Activated naive CD4-positive, alpha-beta T cell treated with anti-CD3 and anti-CD28 coated beads, Interleukin-2, amount 50 U/mL, for 24 hours (primary cell): ENCODE measurements around the gene MEX3C.

Experiments used
- H3K27ac Mint-ChIP-seq: one replicate; pipeline ENCODE4 v1.8.0; 2021; ENCODE audit warnings: mild to moderate bottlenecking, mixed read lengths
- H3K27me3 Mint-ChIP-seq: one replicate; pipeline ENCODE4 v1.8.0; 2021; ENCODE audit warnings: mixed read lengths
- H3K36me3 Mint-ChIP-seq: one replicate; pipeline ENCODE4 v1.8.0; 2021; ENCODE audit warnings: mixed read lengths
- H3K4me1 Mint-ChIP-seq: one replicate; pipeline ENCODE4 v1.8.0; 2021; ENCODE audit warnings: mixed read lengths
- H3K4me3 Mint-ChIP-seq: one replicate; pipeline ENCODE4 v1.8.0; 2021; ENCODE audit warnings: mild to moderate bottlenecking, mixed read lengths
- H3K9me3 Mint-ChIP-seq: one replicate; pipeline ENCODE4 v1.8.0; 2021; ENCODE audit warnings: mixed read lengths

Gene MEX3C

DNA sequence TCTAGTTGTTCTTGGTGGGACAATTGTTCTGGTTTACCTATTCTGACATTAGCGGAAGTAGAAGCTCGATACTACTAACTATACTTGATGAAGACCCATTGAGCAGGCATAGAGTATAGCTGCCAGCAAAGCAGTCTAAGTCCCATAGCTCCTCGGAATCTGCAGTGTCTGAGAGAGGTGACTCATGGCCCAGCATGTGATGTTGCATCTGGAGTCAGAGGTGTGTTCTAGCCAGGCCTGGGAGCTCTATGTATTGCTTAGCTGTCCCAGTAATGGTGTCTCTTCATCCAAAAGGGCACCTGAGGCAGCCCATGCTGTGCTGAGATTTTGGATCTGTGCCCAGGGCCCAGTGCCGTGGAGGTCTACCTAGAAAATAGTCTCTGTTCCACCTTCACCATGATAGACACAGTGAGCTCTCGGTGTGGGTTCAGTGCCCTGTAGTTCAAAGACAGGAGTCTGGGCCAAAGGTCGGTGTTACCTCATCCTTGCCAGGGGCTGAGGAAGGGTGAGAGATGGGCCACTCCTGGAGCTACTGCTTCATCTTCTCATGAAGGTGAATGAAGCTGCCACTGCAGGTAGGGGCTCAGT is 47.3 kb downstream of the MEX3C start:
- Mint-ChIP-seq H3K27me3 (no peaks in the 10 kb centered on the region), H3K36me3 (no peaks in the 10 kb centered on the region), H3K9me3 (no peaks in the 10 kb centered on the region), H3K4me1 (peaks cover 52% of the 10 kb centered on the region), H3K4me3 (no peak overlapping the region), H3K27ac (peak overlapping the region; percentile 80)

- Mint-ChIP-seq H3K36me3 (no peaks in the 10 kb centered on the region), H3K9me3 (no peaks in the 10 kb centered on the region), H3K27me3 (no peaks in the 10 kb centered on the region), H3K27ac (peak overlapping the region; percentile 80), H3K4me1 (peaks cover 47% of the 10 kb centered on the region), H3K4me3 (no peak overlapping the region)
Observed at GRCh38 chr18:51149670-51150069, 47.8 kb downstream of the MEX3C start.

GRCh38 chr18:51146909-51147308 is 50.6 kb downstream of the MEX3C start:
- Mint-ChIP-seq H3K27ac (no peak overlapping the region), H3K36me3 (no peaks in the 10 kb centered on the region), H3K4me1 (peaks cover 21% of the 10 kb centered on the region), H3K27me3 (no peaks in the 10 kb centered on the region), H3K9me3 (no peaks in the 10 kb centered on the region), H3K4me3 (no peak overlapping the region)

GRCh38 chr18:51138936-51139335 is 58.5 kb downstream of the MEX3C start:
- no peaks in the 10 kb centered on the region for H3K27me3 Mint-ChIP-seq
- H3K9me3 Mint-ChIP-seq, result no peaks in the 10 kb centered on the region
- H3K4me3 Mint-ChIP-seq, result no peak overlapping the region
- H3K27ac Mint-ChIP-seq, result no peak overlapping the region
- H3K4me1 Mint-ChIP-seq, result peaks cover 10% of the 10 kb centered on the region
- H3K36me3 Mint-ChIP-seq, result no peaks in the 10 kb centered on the region

DNA sequence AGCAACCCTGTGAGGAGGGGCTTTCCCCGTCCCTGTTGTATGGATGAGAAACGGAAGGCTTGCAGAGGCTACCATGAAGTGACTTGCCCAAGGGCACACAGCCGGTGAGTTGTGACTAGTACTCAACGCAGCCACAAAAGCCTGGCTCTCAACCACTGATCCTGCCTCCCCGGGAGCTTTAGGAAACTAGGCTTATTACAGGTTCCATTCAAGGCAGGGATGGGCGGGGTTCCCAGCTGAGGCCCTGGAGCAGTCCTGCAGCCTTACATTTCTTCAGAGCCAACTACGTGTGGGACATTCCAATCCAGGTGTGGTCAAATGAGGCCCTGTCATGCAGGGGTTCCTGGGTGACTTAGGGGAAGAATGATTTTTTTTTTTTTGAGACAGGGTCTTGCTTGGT is 59.6 kb downstream of the MEX3C start:
- no peak overlapping the region for H3K27ac Mint-ChIP-seq
- H3K36me3 Mint-ChIP-seq, result no peaks in the 10 kb centered on the region
- no peak overlapping the region for H3K4me3 Mint-ChIP-seq
- H3K27me3 Mint-ChIP-seq, result no peaks in the 10 kb centered on the region
- no peaks in the 10 kb centered on the region for H3K9me3 Mint-ChIP-seq
- peaks cover 10% of the 10 kb centered on the region for H3K4me1 Mint-ChIP-seq

DNA sequence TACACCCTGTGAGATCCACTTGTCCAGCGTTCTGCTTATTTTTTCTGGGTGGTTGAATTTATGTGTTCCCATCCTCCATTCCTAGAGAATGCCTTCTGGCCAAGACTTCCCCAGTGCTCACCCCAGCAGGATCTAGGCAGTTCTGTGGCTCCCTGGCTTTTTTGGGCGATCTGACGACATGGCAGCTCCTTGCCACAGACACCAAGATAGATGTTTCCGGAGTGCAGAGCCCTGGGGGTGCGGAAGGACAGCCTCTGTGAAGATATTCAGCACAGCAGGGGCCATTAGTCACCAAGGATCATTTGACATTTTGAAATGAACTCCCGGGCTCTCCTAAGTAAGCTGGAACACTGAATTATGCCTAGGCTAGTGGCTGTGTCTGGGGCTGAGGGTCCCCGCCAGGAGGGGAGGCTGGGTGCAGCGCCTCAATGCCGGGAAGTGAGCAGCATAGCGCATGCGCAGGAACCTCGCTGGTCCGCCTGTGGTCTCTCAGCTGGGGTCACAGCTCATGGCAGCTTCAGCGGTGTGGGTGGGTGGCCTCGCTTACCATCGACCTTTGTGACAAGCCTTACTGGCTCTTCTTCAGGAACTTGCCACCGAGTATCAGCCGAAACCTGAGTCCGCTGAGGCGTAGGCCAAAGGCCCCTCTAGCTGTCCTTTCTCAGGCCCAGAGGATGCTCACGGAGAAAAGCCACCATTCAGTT is 60.3 kb downstream of the MEX3C start:
- H3K27me3 Mint-ChIP-seq, result no peaks in the 10 kb centered on the region
- no peak overlapping the region for H3K4me3 Mint-ChIP-seq
- H3K27ac Mint-ChIP-seq, result no peak overlapping the region
- no peaks in the 10 kb centered on the region for H3K36me3 Mint-ChIP-seq
- H3K4me1 Mint-ChIP-seq, result peaks cover 10% of the 10 kb centered on the region
- no peaks in the 10 kb centered on the region for H3K9me3 Mint-ChIP-seq

DNA sequence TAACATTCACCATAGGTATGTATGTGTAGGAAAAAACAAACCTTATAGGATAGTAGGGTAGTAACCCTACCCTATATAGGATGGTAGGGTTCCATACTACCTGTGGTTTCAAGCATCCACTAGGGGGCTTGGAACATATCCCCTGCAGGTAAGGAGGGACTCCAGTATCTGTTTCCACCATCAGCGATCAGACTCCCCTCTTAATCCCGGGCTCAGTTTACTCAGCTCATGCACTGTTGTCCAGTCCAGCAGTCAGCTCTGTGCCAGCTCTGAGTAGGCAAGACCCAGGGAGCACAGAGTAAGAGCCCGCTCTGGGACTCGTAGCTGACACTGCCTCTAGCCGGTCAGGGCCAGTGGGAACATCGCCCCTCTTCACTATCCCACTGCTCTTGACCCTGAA is 61.7 kb downstream of the MEX3C start:
- H3K4me3 Mint-ChIP-seq, result no peak overlapping the region

DNA sequence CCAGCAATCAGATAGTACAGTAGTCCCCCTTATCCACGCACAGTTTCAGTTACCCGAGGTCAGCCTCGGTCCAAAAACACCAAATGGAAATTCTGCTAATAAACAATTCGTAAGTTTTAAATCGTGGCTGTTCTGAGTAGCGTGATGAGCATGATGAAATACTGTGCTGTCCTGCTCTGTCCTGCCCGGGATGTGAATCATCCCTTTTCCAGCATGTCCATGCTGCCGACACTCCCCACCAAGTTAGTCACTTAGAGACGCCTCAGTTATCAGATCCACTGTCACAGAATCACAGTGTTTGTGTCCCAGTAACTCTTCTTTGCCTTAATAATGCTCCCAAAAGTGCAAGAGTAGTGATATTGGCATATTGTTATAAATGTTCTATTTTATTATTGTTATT is 62.1 kb downstream of the MEX3C start:
- Mint-ChIP-seq H3K36me3 (no peaks in the 10 kb centered on the region), H3K27ac (no peak overlapping the region), H3K4me1 (peaks cover 4% of the 10 kb centered on the region)

More for the DNA sequence above, 61.7 kb downstream of the MEX3C start:
- peaks cover 4% of the 10 kb centered on the region for H3K4me1 Mint-ChIP-seq
- H3K36me3 Mint-ChIP-seq, result no peaks in the 10 kb centered on the region
- H3K27me3 Mint-ChIP-seq, result no peaks in the 10 kb centered on the region
- no peaks in the 10 kb centered on the region for H3K9me3 Mint-ChIP-seq
- H3K27ac Mint-ChIP-seq, result no peak overlapping the region

GRCh38 chr18:51134721-51135120 is 62.8 kb downstream of the MEX3C start:
- H3K4me1 Mint-ChIP-seq, result peaks cover 4% of the 10 kb centered on the region
- no peaks in the 10 kb centered on the region for H3K36me3 Mint-ChIP-seq
- H3K27me3 Mint-ChIP-seq, result no peaks in the 10 kb centered on the region
- no peak overlapping the region for H3K4me3 Mint-ChIP-seq
- no peaks in the 10 kb centered on the region for H3K9me3 Mint-ChIP-seq
- H3K27ac Mint-ChIP-seq, result no peak overlapping the region

More for the DNA sequence above, 62.1 kb downstream of the MEX3C start:
- Mint-ChIP-seq H3K27me3 (no peaks in the 10 kb centered on the region), H3K4me3 (no peak overlapping the region), H3K9me3 (no peaks in the 10 kb centered on the region)

DNA sequence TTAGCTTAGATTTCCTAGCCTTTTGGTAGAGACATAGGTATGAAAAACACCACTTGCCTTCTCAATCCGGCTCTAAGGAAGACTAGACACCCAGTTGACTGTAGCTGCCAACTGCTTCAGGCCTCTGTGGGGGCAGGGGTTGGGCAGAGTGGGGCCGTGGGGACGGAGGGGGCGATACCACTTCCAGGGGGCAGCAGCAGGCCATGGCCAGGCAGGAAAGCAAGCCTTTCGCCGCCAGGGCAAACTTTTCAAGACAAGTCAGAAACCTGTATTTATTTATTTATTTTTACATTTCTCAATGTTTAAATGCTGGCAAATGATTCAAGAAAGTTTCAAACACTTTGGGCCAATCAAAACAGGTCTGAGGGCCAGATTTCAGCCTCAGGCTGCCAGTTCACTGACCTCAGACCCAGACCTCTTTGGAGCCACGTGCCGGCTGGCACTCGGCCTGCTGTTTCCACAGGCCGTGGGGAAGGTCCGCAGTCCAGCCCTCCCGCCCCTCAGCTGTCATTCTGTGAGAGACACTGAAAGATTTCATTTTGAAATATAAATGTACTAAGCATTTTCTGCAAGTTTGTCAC is 63.8 kb downstream of the MEX3C start:
- Mint-ChIP-seq H3K9me3 (no peaks in the 10 kb centered on the region), H3K36me3 (no peaks in the 10 kb centered on the region), H3K27ac (no peak overlapping the region), H3K4me3 (no peak overlapping the region), H3K4me1 (peaks cover 6% of the 10 kb centered on the region), H3K27me3 (no peaks in the 10 kb centered on the region)

DNA sequence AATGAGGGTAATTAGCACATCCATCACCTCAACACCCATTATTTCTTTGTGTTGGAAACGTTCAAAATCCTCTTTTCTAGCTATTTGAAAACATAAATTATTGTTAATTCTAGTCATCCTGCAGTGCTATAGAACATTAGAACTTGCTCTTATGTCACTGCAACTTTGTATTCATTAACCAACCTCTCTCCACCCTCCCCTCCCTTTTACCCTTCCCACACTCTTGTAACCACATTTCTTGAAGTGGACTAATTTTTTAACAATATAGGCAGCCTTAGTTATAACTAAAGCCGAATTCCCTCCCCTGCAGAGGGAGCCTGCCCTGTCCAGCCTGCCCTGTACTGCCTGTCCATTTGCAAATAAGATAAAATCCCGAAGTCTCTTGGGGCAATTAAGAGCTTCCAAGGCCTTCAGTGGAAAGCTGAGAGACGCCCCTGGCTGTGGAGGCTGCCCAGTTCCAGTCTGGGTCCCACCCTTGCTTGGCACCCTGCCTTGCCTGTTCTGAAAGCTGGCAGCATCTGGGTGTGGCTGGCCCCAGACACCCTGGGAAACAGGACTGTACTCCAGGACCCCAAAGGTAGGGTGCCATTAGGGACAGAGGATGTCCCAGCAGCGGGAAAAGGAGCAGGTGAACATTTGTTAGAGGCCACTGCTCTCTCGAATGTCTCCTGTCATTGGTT is 65.1 kb downstream of the MEX3C start:
- Mint-ChIP-seq H3K9me3 (no peaks in the 10 kb centered on the region), H3K4me3 (no peak overlapping the region), H3K27me3 (no peaks in the 10 kb centered on the region), H3K27ac (no peak overlapping the region), H3K36me3 (no peaks in the 10 kb centered on the region), H3K4me1 (peaks cover 7% of the 10 kb centered on the region)

DNA sequence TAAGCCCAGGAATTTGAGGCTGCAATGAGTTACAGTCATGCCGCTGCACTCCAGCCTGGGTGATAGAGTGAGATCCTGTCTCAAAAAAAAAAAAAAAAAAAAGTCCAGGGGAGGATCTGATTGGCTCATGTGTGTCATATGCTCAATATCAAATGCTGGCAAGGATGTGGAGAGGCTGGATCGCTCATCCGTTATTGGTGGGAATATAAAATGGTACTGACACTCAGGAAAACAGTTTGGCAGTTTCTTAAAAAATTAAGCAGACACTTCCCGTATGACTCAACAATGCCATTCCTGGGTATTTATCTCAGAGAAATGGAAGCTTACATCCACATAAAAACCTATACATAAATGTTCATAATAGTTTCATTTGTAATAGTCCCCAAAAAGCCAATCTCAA is 68.9 kb downstream of the MEX3C start:
- Mint-ChIP-seq H3K4me1 (peaks cover 3% of the 10 kb centered on the region), H3K4me3 (no peak overlapping the region), H3K27me3 (no peaks in the 10 kb centered on the region), H3K9me3 (no peaks in the 10 kb centered on the region), H3K27ac (no peak overlapping the region), H3K36me3 (no peaks in the 10 kb centered on the region)

GRCh38 chr18:51127664-51128063 is 69.8 kb downstream of the MEX3C start:
- Mint-ChIP-seq H3K9me3 (no peaks in the 10 kb centered on the region), H3K4me3 (no peak overlapping the region), H3K36me3 (no peaks in the 10 kb centered on the region), H3K4me1 (peaks cover 3% of the 10 kb centered on the region), H3K27ac (no peak overlapping the region), H3K27me3 (no peaks in the 10 kb centered on the region)

DNA sequence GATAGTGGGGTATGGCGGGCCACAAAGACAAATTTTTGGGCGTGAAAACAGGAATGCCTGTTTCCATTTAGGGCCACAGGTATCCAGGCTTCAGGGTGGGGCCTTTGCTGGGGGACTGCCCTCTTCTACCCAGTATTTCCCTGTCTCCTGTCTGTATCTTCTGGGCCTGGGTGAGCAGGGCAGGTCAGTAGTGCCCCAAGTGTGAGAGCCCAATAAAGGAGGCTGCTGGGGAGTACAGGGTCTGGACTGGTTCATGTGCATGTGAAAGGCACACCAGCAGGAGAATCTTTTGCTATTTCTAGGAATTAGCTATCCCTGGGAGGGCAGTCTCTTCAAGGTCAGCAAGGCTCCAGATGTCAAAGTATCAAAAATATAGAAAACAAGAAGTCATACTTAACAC is 71.5 kb downstream of the MEX3C start:
- H3K4me1 Mint-ChIP-seq, result peaks cover 3% of the 10 kb centered on the region
- H3K27ac Mint-ChIP-seq, result no peak overlapping the region
- H3K27me3 Mint-ChIP-seq, result no peaks in the 10 kb centered on the region
- H3K36me3 Mint-ChIP-seq, result no peaks in the 10 kb centered on the region
- no peak overlapping the region for H3K4me3 Mint-ChIP-seq
- no peaks in the 10 kb centered on the region for H3K9me3 Mint-ChIP-seq
